Stimulated activated CD4-positive, alpha-beta T cell treated with anti-CD3 and anti-CD28 coated beads, Interleukin-4, amount 100 ng/mL, for 4 hours (primary cell): ENCODE results near the gene CMYA5.

ENCODE experiments used
- DNase-seq, 2 experiments: peaks; one replicate each; pipeline ENCODE4 v3.0.0-alpha.2; 2020

CMYA5 gene

DNA sequence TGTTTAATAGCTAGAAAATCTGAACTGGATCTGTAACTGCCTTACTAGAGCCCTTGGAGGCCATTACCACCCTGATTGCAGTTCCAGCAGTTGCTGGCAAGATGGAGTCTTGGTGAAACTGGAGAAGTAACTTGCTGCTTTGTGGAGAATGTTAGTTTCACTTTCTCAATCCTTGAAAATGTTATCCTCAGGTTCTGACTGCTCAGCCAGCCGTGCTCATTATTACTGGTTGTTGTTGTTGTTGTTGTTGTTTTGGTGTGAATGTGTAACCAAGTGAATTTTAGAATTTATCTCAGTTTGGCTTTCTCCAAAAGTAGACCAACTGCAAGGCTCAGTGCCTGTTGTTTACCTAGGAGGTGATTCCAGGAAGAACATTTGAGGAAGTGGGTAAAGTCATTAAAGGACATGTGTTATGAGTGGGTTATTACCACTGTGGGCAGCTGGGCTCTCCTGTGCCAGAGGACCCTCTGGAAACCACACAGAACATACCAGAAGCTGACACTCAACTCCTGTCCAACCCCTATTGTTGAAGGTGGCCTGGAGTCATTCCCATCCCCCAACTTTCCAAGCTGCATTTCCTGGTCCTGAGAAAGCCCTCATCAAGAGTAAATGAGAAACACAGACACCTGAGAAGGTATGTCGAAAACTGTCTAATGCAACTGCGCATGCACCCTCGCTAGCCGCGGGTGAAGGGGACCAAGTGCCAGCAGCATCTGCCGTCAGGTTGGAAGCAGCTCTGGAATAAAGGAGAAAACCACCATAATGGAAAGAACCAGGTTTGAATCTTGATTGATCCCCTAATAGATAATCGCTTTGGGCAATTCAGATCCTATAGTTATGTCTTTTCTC, 111.6 kb downstream of the CMYA5 start:
- no peak for DNase-seq

DNA sequence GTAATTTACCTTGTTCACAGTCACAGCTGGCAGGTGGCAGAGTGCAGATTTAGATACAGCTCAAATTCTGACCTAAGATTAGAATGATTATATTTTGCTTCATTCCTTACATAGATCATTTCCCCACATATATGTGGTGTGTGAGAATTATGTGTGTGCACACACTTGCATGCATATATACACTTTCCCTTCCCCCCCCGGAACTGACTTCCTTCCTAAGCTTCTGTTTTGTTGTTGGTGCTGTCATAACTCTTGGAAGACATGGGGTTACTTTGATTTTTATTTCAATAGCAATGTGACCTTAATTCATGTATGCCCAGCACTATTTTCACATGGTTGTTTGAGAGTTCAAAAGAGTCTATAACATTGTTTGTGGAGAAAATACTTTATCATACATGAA, 112.8 kb downstream of the CMYA5 start:
- no peak for DNase-seq

DNA sequence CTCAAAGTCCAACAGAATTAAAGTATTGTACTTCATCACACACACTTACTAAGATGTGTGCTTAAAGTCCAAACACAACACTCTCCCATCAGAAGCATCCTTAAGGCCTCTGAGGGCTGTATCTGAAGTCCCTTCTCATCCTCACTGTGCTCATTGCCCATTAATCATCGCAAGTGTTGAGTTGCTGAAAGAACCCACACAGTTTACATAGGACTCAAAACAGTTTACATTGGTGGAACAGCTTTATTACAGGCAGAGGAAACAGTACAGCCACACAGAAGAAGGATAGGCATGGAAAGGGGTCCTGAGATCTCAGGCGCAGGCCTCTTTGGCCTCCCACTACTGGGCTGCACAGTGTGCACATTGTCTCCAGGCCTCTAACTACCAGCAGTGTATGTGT, 113.4 kb downstream of the CMYA5 start:
- no peak for DNase-seq

DNA sequence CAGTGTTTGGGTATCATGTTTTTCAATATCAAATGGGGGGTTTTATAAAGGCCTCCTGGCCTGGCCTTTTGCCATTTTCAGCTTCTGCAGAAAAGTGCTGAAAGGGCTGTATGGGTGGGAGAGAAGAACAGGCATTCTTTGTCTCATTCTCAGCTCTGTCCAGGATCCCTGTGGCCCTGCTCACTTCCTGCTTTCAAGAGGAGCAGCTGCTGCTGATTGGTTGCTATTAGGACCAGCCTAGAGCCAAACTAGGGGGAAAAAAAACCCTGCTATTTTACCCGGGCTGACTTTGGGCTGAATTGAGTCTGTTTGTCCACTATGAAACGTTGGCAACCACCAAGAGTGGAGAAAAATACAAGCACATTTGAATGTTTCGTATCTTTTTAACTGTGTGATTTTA, 117.1 kb downstream of the CMYA5 start:
- DNase-seq = no peak

DNA sequence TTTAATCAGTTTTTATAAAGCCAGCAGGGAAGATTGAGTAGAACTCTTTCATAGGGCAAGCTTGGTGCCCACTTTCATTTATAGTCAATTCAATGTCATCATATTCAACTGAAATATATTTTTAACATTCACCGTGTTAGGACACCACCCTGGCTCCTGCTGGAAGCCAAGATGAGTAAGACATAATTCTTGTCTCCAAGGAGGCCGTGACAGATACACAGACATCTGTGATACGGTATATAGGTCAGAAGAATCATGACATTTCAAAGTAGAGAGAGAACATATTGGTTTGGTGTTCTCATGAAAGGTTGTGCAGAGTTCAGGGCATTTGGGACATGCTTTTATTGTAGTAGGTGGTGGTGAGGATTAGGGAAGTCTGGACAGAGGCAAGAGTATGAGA, 120.1 kb downstream of the CMYA5 start:
- no peak for DNase-seq

DNA sequence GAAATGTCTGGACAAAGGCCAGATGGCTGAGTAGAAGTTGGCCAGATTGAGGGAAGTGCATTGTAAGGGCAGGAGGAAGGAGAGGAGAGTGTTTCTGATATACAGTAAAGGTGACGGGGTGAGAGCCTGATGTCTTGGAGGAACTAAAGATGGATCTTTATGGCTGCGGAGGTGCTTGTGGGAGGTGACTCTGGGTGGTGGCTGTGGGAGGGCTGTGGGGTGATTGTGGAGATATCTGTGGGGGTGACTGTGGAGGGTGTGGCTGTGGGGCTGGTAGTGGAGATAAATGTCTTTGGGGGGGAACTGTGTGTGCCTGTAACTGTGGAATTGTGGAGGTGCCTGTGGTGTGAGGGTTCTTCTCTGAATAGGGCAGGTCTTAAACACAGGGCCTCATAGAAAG, 121.4 kb downstream of the CMYA5 start:
- DNase-seq = no peak

DNA sequence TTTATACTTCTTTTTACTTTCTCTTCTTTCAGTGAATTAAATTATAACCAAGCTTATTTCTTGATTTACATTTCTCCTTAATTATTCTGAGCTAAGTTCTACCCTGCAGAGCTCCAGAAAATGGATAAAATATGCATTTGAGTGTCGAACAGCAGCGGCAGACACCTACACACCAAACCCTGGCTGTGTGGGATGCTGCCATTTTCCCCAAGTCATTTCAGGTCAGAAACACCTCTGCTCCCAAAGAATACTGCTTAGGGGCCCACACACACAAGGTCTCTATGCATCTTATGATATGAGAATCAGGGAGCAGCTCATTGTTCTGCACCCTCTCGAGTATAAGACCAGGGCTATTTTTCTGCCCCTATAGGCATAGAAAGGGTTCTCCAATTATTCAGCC, 122.3 kb downstream of the CMYA5 start:
- DNase-seq = no peak

DNA sequence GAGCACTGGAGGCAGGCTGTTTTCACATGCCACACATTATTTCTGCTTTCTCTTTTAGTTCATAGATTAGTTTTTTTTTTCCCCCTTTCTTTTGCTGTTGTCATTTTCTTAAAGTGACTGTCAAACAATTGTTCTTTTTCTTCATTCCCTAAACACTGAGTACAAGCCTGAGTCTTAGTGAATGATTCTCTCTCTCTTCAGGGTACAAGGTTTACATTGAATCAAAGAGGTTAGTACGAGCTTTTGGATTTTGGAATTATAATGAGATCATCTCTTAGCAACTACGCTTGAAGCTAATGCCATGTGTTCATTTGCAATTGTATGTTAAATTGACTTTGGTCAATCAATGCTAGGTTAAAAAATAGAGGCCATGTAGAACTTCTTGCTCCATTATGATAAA, 125.1 kb downstream of the CMYA5 start:
- DNase-seq = no peak

DNA sequence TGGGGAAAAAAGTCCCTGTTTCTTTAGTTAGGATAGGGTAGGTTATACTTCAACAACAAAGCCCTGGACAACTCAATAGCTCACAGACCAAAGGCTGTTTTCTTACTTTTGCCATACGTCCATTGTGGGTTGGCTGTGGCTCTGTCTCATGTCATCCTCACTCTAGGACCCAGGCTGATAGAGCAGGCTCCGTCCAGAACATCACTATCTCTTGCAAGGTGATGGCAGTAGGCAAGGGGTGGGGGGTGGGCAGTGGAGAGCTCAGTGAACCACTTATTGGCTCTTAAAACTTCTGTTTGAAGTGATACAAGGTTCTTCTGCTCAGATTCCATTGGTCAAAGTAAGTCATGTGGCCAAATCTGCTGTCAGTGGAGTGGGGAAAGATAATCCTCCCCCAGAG, 126.4 kb downstream of the CMYA5 start:
- DNase-seq = no peak

DNA sequence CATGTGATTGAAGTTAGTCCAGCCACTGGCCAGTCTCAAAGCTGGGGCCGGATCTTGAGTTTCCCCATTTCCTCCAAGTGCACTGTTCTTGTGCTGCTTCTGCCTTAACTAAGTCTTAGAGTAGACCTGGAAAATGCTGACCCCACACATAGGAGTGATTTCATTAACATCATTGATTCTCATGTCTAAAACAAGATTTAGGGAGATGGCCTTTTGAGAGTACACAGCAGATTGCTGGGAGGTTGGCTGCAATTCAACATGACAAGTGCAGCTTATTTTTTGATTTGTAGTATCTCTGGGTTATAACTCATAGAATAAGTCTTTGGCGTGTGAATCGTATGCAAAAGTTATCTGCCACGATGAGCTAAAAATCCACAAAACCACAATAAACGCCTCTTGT, 131.0 kb downstream of the CMYA5 start:
- no peak for DNase-seq

DNA sequence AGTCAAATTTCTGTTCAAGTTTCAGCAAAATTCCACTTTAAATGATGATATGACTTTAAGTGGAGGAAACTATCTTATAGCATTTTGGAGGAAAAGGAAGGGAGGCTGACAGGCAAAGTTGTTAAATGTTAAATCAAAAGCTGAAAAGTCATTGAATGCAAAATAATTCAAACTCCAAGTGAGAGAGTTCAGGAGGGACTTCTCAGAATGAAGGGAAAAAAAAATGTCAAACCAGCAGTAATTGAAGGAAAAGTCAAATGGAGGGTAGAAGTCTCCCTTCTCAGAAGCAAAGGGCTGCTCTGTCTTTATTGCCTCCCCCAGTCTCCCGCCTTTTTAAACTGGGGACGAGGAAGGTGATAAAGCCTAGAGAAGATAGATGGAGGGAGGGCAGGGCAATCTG, 134.8 kb downstream of the CMYA5 start:
- DNase-seq = no peak

DNA sequence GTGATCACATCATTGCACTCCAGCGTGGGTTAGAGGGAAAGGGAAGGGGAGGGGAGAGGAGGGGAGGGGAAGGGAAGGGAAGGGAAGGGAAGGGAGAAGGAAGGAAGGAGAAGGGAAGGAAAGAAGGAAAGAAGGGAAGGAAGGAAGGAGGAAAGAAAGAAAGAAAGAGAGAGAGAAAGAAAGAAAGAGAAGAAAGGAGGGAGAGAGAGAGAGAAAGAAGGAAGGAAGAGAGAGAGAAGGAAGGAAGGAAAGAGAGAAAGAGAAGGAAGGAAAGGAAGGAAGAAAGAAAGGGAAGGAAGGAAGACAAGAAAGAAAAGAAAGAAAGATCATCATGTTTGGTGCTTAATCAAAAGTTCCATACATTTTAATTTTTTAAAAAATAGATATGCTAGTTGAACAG, 136.2 kb downstream of the CMYA5 start:
- DNase-seq = no peak

DNA sequence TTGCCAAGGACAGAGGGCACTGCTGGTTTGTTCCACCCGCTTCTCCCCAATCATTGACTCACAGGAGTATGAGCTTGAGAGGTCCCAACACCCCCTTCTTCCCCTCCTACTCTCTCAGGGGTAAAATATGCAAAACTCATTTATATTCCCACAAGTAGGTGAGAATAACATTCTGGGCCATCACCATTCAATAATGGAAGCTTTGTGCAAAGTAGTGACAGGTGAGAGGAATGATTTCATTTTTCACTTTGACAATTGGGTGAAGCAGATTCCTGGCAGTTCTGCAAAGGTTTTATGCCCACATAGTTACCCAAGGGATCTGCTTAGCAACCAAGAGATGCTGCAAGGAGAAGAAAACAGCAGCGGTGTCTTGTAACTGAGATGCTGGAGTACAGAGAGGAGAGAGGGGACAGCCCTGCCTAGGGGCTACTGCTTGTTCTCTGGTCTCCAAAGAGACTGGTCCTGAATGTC, 137.6 kb downstream of the CMYA5 start:
- no peak for DNase-seq

DNA sequence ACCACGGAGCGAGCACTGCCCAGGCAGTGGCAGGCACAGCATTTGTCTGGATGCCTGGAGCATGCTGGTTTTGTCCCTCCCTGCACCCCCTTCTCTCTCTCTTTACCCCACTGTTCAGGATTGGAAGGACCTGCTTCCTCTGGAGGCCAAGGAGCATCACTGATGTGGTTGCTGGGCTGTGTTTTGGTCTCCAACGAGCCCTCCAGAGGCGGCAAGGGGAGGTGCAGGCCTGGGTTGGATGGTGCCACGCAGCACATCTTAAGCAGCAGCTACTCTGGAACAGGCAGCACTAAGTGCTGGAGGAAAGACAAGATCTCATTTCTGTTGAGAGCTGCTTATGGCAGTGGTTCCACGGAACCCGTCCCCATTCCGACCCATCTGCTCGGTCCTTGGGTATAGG, 139.6 kb downstream of the CMYA5 start:
- no peak for DNase-seq

DNA sequence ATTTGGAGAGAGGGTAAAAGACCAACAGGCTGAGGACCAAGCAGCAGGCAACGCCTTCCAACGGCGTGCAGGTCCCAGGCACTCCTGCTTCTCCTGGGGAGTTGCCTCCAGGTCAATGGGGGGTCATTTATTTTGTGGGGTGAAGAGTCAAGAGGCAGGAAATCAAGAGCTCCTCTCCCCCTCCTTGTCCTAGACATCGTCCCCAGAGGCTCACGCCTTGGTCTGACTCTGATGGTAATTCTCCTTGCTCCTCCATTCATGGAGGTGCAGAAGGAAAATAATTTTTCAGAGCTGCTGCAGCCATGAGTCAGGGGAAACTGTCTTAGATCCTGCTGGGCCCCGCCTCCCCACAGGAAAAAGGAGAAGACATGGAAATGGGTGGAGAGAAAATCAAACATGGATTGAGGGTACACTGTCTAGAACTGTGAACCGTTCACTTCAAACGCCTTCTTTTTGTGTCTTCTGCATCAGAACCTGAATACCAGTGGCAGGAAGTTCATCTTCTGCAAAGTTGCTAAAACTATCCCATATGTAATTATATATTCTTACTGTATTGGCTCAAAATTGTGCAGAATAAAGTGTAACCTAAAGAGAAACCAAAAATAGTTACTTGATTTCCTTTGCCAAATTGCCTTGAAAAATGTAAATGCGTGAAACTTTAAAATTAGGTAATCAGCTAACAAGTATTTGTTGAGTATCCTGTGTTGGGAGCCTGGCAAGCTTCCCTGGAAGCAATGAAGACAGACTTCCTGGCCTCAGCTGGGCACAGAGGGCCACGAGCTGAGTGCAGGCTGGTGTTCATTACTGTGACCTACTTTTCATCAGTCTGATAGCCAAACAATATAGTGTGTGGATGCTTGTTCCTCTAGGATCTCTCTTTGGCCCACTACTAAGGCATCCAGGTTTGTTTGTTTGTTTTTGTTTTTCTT, 142.0 kb downstream of the CMYA5 start:
- DNase-seq = no peak

DNA sequence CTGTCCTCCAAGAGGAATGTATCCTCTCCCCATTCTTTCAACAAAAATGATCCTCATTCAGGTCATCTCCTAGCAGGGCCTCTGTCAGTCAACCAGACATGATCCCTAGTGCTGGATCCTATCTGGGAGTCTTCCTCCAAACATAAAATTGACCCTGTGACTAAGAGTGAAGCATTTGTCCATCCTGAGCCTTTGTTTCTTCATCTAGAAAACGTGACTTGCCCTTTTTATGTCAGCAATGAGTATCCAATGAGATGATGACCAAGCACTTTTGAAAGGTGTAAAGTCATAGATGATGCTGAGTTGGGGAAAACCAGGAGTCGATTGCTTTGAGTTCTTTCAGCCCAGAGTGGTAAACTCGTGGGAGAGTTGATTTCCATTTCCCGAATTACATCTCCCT, 143.3 kb downstream of the CMYA5 start:
- no peak for DNase-seq

DNA sequence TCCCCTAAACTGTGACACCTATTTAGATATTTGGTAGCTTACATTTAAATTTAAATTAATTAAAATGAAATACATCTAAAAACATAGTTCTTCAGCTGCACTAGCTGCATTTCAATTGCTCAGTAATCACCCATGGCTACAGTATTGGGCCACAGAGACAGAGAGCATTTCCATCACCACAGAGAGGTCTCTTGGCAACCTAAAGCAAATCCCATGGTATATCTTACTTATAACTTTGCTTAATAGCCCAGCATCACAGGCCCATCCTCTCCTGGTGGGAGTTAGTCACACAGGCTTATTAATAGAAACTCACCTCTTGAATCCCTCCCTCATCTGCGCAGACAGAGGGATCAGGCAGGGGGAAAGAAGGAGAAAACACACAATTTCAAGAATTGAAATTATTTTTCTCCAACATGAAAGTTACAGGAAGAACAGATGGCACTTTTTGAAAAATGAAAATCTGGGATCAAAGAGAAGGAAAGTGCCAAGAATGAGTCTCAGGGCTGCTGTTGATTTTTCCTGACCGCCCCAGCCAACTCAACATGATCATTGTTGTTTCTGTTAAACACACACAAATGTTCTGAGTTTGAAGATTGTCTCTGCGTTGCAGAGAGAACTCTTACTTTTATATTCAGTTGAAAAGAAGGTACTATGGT, 144.6 kb downstream of the CMYA5 start:
- DNase-seq = no peak

DNA sequence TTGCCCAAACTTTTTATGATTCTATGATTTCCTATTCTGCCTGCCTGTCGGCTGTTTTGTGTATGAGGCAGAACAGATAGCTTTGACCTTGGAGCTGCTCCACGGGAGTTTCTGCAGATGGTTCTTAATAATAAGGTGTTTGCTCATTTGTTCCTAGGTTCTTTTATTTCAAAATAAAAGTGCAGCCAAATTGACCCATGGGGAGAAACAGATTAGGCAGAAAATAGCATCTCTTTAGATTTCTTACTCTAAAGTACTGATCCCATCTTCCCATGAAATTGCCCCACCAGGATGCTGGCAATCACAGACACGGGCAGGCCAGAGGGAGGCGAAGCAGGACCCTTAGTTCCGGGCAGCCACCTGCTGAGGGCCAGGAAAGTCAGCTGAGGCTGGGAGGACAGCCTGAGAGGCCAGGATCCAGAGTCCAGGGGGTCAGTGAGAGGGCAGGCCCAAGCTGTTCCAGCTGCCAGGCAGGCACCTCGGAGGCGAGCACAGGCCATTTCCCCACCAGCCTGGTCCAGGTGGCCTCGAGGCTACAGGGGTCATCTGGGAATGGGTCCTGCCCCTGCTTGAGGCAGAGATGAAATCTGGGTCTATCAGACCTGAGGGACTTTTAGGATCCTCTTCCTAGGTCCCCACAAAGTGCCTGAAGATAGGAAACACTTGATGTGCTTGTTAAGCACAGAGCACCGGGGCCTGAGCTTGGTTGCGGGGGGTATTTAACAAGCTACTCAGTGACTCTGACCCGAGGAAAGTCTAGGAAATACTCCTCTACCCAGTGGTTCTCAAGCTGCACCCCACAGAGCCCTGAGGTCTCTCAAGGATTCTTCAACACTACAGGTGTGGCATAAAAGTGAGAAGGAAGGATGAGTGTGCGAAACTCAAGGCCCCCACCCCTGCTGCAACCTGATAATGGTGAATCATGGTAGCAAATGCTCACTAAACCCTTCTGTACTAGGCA, 145.4 kb downstream of the CMYA5 start:
- no peak for DNase-seq

DNA sequence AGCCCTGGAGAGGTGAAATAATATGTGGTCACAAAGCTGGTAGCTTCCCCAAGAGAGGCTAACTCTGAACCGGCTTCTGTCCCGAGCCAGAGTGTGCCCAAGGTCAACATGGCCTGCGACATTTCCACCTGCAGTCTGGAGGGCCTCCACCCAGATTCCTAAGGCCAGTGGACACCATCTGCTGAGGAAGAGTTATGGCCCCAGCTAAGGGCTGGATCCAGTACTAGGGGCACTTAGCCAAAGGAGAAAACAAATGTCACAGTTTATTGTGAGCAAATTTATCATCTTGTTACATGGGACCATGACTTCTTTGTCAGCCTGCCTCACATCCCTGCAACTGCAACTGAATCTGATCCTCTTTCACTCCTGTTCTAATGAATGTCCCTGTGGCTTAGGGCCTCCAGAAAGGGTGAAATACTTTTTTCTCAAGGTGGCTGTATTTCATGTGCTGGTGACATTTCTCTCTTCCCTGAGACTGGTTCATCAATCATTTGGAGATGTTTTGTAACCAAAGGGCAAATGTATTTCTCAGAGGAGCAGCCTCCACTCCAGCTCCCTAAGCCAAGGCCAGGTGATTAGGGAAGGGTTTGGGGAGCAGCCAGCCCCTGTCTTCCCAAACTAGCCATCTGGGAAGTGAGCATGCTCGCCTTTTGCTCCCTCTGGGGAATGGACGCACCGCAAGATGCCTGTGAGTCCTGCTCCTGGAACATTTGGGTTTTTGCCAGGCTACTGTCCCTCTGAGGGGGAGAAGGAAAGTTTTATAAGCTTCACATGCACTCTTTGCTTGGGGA, 148.3 kb downstream of the CMYA5 start:
- DNase-seq = no peak

DNA sequence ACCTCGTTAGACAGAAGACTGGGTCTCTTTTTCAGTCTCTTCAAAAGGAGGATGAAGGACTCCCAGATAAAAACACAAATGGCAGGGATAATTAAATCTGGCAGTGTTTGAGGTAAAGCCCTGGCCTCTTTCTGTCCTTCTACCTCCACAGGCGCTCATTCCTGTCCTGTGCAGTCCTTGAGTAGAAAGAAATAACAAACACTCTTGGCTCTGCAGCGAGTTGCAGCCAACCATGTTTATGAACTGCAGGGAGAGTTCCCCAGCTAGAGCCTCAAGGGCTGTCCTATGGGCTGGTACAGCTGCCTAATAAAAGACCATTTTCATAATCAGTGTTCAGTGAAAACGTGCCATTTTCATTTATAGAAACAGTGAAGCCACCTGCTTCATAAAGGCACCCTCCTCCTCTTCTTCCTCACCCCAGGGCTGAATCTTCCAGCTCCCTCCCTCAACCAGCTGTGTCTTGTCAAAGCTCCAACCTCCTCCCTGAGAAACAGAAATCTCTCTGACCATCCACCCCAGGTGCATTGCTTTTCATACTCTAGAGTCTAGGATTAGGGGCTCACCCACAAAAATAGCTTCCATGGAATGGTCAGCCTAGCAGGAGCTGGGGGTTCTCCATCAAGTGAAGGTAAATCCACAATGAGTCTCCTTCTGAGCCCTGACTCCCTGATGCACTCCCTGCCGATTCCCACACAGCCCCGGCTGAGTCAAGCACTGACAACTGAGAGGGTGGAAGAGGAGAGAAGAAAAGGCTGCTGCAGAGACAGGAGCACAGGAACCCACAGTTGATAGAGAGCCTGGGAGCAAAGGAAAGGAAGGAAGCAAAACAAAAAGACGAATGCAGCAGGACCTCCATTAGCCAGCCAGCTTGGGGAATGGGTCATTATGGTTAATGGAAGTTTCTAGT, 150.7 kb downstream of the CMYA5 start:
- no peak for DNase-seq
